Measurements from ENCODE around the gene LOXHD1. TPM values are rescaled to one million over a fixed set of nuclear protein-coding genes. Genes with fewer than 3 reads are reported as not detected.

Gene LOXHD1
- total and polyA plus RNA-seq, 2 of the 4 experiments (the other 2 are of a cell fraction), result not detected

GRCh38 chr18:46575851-46576250 lies 81.2 kb downstream of the LOXHD1 start:
- Histone ChIP-seq H3K4me1 (ENCODE audit: control insufficient read depth, insufficient read depth, low read length) (no peaks in the 10 kb centered on the region), H3K56ac (ENCODE audit: extremely low read depth, insufficient read depth, low read length) (no peak overlapping the region), H2BK5ac (ENCODE audit: low read depth, low read length, poor library complexity, severe bottlenecking) (no peak overlapping the region), H4K20me1 (ENCODE audit: insufficient read depth, low read length) (no peaks in the 10 kb centered on the region), H2BK120ac (ENCODE audit: low read depth, low read length) (no peak overlapping the region), H2BK20ac (ENCODE audit: low read depth, low read length) (no peak overlapping the region), H3K4ac (ENCODE audit: low read depth, low read length) (no peak overlapping the region), H3K9me1 (ENCODE audit: insufficient read depth, low read length) (no peaks in the 10 kb centered on the region), H3K14ac (replicated peaks; ENCODE audit: low read depth, low read length) (no peak overlapping the region), H4K5ac (ENCODE audit: low read depth, low read length) (no peak overlapping the region), H4K8ac (ENCODE audit: low read depth in 2 of 2, low read length in 2 of 2) (no peak overlapping the region), H2AK5ac (ENCODE audit: low read depth, low read length) (no peak overlapping the region), H4K91ac (ENCODE audit: insufficient read depth, low read depth, low read length) (no peak overlapping the region), H2BK15ac (ENCODE audit: low read depth, low read length) (no peak overlapping the region), H3K9ac (ENCODE audit: low read depth, low read length) (no peak overlapping the region), H2AFZ (replicated peaks; ENCODE audit: low read length, poor library complexity) (no peak overlapping the region), H3K9me3 (ENCODE audit: control insufficient read depth, insufficient read depth, low read length) (no peaks in the 10 kb centered on the region), H3K4me3 (ENCODE audit: insufficient read depth, low read depth, low read length) (no peak overlapping the region), H3K18ac (ENCODE audit: low read depth, low read length) (no peak overlapping the region), H3K79me1 (ENCODE audit: low read depth in 1 of 2, low read length in 2 of 2) (no peaks in the 10 kb centered on the region), H3K36me3 (ENCODE audit: control insufficient read depth, insufficient read depth, low read length) (no peaks in the 10 kb centered on the region), H3K27me3 (ENCODE audit: control insufficient read depth, insufficient read depth, low read length) (no peaks in the 10 kb centered on the region), H3K27ac (ENCODE audit: insufficient read depth, low read length) (no peak overlapping the region), H2AK9ac (replicated peaks; ENCODE audit: low read depth, low read length, poor library complexity) (no peak overlapping the region), H3K4me2 (ENCODE audit: low read depth, low read length) (no peak overlapping the region), H3K23ac (ENCODE audit: low read depth, low read length) (no peak overlapping the region)
- BruUV-seq (replicated peaks), result no TSS peak
- POLR2A ChIA-PET (ENCODE audit: unreplicated experiment), result no interaction called here
- ATAC-seq (ENCODE audit: low read depth) (no peak), DNase-seq (no peak)
- CTCF ChIA-PET, result no interaction called here
- WGBS, 2 experiments (ENCODE audit: extremely low coverage in 2 of 2, insufficient read length in 1 of 2), result 81% methylated on average over 3 of the region's 6 CpGs; no CpG with 5 or more reads in 1 of the 2 experiments
- in situ Hi-C loops (cut with MboI; ENCODE audit: low sequenced_read_pairs) (no loop called here), dilution Hi-C loops (cut with HindIII; ENCODE audit: low sequenced_read_pairs, unreplicated experiment) (no loop called here), intact Hi-C loops (cut with micrococcal nuclease) (no loop called here)
- no peak for TF ChIP-seq RCOR1 (IDR thresholded peaks at IDR 0.05; ENCODE audit: insufficient replicate concordance, low read length)
- TF ChIP-seq MAFK (IDR thresholded peaks at IDR 0.05; ENCODE audit: low read depth, low read length), result no peak
- TF ChIP-seq, protein P1, sequence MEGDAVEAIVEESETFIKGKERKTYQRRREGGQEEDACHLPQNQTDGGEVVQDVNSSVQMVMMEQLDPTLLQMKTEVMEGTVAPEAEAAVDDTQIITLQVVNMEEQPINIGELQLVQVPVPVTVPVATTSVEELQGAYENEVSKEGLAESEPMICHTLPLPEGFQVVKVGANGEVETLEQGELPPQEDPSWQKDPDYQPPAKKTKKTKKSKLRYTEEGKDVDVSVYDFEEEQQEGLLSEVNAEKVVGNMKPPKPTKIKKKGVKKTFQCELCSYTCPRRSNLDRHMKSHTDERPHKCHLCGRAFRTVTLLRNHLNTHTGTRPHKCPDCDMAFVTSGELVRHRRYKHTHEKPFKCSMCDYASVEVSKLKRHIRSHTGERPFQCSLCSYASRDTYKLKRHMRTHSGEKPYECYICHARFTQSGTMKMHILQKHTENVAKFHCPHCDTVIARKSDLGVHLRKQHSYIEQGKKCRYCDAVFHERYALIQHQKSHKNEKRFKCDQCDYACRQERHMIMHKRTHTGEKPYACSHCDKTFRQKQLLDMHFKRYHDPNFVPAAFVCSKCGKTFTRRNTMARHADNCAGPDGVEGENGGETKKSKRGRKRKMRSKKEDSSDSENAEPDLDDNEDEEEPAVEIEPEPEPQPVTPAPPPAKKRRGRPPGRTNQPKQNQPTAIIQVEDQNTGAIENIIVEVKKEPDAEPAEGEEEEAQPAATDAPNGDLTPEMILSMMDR (conservative IDR thresholded peaks at IDR 0.05; ENCODE audit: low read depth, low read length), result no peak
- no peak for TF ChIP-seq RFX5 (IDR thresholded peaks at IDR 0.05; ENCODE audit: low read depth, low read length)
